Activated CD4-positive, alpha-beta T cell treated with anti-CD3 and anti-CD28 coated beads for 36 hours (primary cell): ENCODE data around the gene KRTAP5-9. TPM values are rescaled to one million over a fixed set of nuclear protein-coding genes. Genes with fewer than 3 reads are reported as not detected.
"Not testable (repeated sequence)": the region's sequence is repeated elsewhere in the genome, so short reads cannot be mapped to it uniquely, and the experiment has no call there.

Source experiments
- ATAC-seq: fragments of 200-7000 bp; cut with Tn5 transposase; one replicate; pipeline ENCODE4 v1.10.0; 2021; ENCODE audit warnings: mild to moderate bottlenecking, moderate library complexity
- CTCF ChIA-PET: fragments of 350-600 bp; sonication (Branson Sonifier 250); formaldehyde crosslinking; loops from one replicate; lab custom pipeline; 2021; ENCODE audit warnings: antibody characterized with exemption; lab: Charles Lee
- POLR2A ChIA-PET: fragments of 350-600 bp; sonication (Branson Sonifier 250); formaldehyde crosslinking; loops from one replicate; lab custom pipeline; 2021; ENCODE audit warnings: antibody characterized with exemption, inconsistent platforms; lab: Charles Lee
- DNase-seq: peaks from one replicate; pipeline ENCODE4 v3.0.0-alpha.2; 2020
- H3K27ac Mint-ChIP-seq: one replicate; pipeline ENCODE4 v1.8.0; 2021; ENCODE audit warnings: mixed read lengths
- H3K27me3 Mint-ChIP-seq: one replicate; pipeline ENCODE4 v1.8.0; 2021; ENCODE audit warnings: mixed read lengths
- H3K36me3 Mint-ChIP-seq: one replicate; pipeline ENCODE4 v1.8.0; 2021; ENCODE audit warnings: low read depth, mixed read lengths
- H3K4me1 Mint-ChIP-seq: one replicate; pipeline ENCODE4 v1.8.0; 2021; ENCODE audit warnings: mixed read lengths
- H3K4me3 Mint-ChIP-seq: one replicate; pipeline ENCODE4 v1.8.0; 2021; ENCODE audit warnings: mild to moderate bottlenecking, moderate library complexity, mixed read lengths
- H3K9me3 Mint-ChIP-seq: one replicate; pipeline ENCODE4 v1.8.0; 2021; ENCODE audit warnings: low read depth, mixed read lengths
- intact Hi-C, 2 experiments: fragments of 100-400 bp; cut with DNase I in 1 of 2; cut with micrococcal nuclease in 1 of 2; formaldehyde crosslinking; loops; one replicate each; pipeline versions ENCODE4 v1.14.2 to v1.15.1; 2022 to 2024; cut with DNase I, micrococcal nuclease
- total RNA-seq, 2 experiments: library from RNA; stranded (reverse); gene quantifications; one replicate each; pipeline ENCODE4 v1.2.3, GENCODE V29; 2021

Gene KRTAP5-9
- total RNA-seq, 2 experiments from 2014 or later: 0.21 TPM; not detected in 1

- DNase-seq: no peak
- no peak for ATAC-seq
- POLR2A ChIA-PET: no interaction called here
Measured at GRCh38 chr11:71566081-71566620, 17.9 kb downstream of the KRTAP5-9 start.

GRCh38 chr11:71566626-71567599 is 18.7 kb downstream of the KRTAP5-9 start:
- H3K9me3 Mint-ChIP-seq, intact Hi-C loops, H3K36me3 Mint-ChIP-seq, CTCF ChIA-PET, DNase-seq, H3K4me3 Mint-ChIP-seq, POLR2A ChIA-PET, H3K27ac Mint-ChIP-seq, ATAC-seq, H3K4me1 Mint-ChIP-seq: not testable (repeated sequence)
- H3K27me3 Mint-ChIP-seq: peaks cover 35% of the 10 kb centered on the region

More at GRCh38 chr11:71566081-71566620, 17.9 kb downstream of the KRTAP5-9 start:
- H3K4me1 Mint-ChIP-seq: no peaks in the 10 kb centered on the region
- no peaks in the 10 kb centered on the region for H3K36me3 Mint-ChIP-seq
- no peak overlapping the region for H3K27ac Mint-ChIP-seq
- H3K4me3 Mint-ChIP-seq: no peak overlapping the region
- CTCF ChIA-PET: no interaction called here
- intact Hi-C loops: no loop called here
- no peaks in the 10 kb centered on the region for H3K9me3 Mint-ChIP-seq
- peaks cover 39% of the 10 kb centered on the region for H3K27me3 Mint-ChIP-seq

DNA sequence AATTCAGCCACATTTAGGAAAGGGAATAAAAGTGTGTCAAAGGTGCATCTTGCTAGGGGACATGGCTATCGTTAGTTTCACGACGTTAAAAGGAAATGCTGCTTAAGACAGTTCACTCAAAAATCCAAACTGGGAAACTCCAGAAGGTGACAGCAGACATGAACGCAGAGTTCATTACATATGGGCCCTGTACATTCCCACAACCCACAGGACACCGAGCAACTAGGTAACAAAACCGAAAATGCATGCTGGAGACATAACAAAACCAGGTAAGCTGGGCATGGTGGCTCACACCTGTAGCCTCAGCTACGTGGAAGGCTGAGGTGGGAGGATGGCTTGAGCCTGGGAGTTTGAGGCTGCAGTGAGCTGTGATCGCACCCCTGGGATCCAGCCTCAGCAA is 19.4 kb downstream of the KRTAP5-9 start:
- peaks cover 35% of the 10 kb centered on the region for H3K27me3 Mint-ChIP-seq
- H3K4me3 Mint-ChIP-seq, H3K27ac Mint-ChIP-seq, DNase-seq, H3K36me3 Mint-ChIP-seq, H3K4me1 Mint-ChIP-seq, H3K9me3 Mint-ChIP-seq, POLR2A ChIA-PET, CTCF ChIA-PET, ATAC-seq: not testable (repeated sequence)
- intact Hi-C loops: loop anchor here in 1 of 2 experiments (1.0 kb wide), 1 partner anchor 11 kb away; no protein-coding TSS in a partner anchor

- H3K9me3 Mint-ChIP-seq: no peaks in the 10 kb centered on the region
- no peak for ATAC-seq
- ChIA-PET POLR2A (no interaction called here), CTCF (no interaction called here)
- no peak overlapping the region for H3K27ac Mint-ChIP-seq
- no peak overlapping the region for H3K4me3 Mint-ChIP-seq
- no peak for DNase-seq
- intact Hi-C loops: loop anchor here in 1 of 2 experiments (1.0 kb wide), 1 partner anchor 9 kb away; no protein-coding TSS in a partner anchor
- peaks cover 27% of the 10 kb centered on the region for H3K27me3 Mint-ChIP-seq
- H3K36me3 Mint-ChIP-seq: no peaks in the 10 kb centered on the region
- no peaks in the 10 kb centered on the region for H3K4me1 Mint-ChIP-seq
Measured at GRCh38 chr11:71568704-71569349, 20.6 kb downstream of the KRTAP5-9 start.

DNA sequence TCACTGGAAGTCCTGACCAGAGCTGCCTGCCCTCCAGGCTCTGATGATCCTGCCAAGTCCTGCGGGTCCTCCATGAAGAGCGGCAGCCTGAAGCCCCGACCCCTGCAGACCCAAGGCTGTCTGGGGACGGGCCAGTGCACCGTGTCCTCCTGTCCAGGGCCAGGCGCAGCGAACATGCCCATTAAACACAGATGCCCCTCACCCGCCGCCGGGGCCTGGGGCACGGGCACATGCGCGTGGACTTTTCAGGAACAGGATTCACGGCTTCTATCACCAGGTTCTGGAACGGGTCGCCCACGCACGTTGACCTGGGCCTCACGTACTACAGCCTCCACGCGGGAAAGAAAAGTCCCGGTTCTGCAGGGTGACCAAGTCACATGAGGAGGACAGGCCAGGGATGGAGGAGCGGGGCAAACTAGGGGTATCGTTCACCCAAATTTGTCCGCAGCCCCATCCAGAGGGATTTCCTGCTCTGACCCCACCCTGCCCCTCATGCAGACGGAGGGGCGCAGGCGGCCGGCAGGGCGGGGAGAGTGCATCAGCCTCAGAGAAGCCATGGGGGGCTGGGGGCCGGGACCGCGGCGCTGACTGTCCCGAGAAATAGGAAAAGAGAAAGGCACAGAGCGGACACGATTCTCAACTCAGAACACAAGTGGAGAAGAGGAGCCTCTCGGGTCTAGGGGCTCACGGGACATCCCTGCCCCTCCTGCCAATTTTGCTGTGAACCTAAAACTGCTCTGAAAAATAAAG is 23.1 kb downstream of the KRTAP5-9 start:
- POLR2A ChIA-PET, H3K4me3 Mint-ChIP-seq, ATAC-seq, H3K9me3 Mint-ChIP-seq, H3K27ac Mint-ChIP-seq, DNase-seq, H3K36me3 Mint-ChIP-seq, intact Hi-C loops, H3K4me1 Mint-ChIP-seq: not testable (repeated sequence)
- CTCF ChIA-PET: interaction anchor here (0.6 kb wide), 1 partner anchor 21 kb away, joined by 4 read pairs; no protein-coding TSS in a partner anchor
- H3K27me3 Mint-ChIP-seq: peaks cover 21% of the 10 kb centered on the region

- H3K4me3 Mint-ChIP-seq: no peak overlapping the region
- no peaks in the 10 kb centered on the region for H3K9me3 Mint-ChIP-seq
- H3K27ac Mint-ChIP-seq: no peak overlapping the region
- intact Hi-C loops: no loop called here
- H3K4me1 Mint-ChIP-seq: no peaks in the 10 kb centered on the region
- H3K27me3 Mint-ChIP-seq: peaks cover 12% of the 10 kb centered on the region
- ChIA-PET POLR2A (no interaction called here), CTCF (no interaction called here)
- ATAC-seq: no peak
- no peaks in the 10 kb centered on the region for H3K36me3 Mint-ChIP-seq
- DNase-seq: no peak
Measured at GRCh38 chr11:71572811-71573210, 24.6 kb downstream of the KRTAP5-9 start.

DNA sequence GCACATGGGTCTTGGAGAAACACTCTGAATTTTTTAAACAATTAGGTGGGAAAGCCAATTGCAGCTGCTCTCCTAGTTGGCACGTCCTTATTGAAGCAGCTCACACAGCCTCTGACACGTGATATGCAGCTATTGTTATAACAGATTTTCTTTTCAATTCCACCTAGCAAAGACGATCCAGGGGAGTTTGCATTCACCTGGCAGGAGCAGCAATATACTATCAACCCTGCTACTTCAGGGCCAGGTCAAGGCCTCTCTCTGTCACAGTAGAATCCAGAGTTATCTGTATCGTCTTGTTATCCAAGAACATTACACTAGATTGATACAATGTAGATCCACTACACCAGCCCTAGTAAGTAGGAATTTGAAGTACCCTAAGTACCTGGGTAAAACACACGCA is 26.2 kb downstream of the KRTAP5-9 start:
- DNase-seq (no peak), ATAC-seq (no peak)
- H3K4me1 Mint-ChIP-seq: no peaks in the 10 kb centered on the region
- H3K36me3 Mint-ChIP-seq: no peaks in the 10 kb centered on the region
- CTCF ChIA-PET: interaction anchor here (0.9 kb wide), 1 partner anchor 22 kb away, joined by 3 read pairs; no protein-coding TSS in a partner anchor
- no peaks in the 10 kb centered on the region for H3K9me3 Mint-ChIP-seq
- H3K4me3 Mint-ChIP-seq: no peak overlapping the region
- POLR2A ChIA-PET: no interaction called here
- H3K27me3 Mint-ChIP-seq: peaks cover 10% of the 10 kb centered on the region
- intact Hi-C loops: no loop called here
- no peak overlapping the region for H3K27ac Mint-ChIP-seq

- Mint-ChIP-seq H3K27me3 (peaks cover 9% of the 10 kb centered on the region), H3K27ac (no peak overlapping the region), H3K9me3 (no peaks in the 10 kb centered on the region), H3K4me1 (peaks cover 2% of the 10 kb centered on the region), H3K4me3 (no peak overlapping the region), H3K36me3 (no peaks in the 10 kb centered on the region)
- POLR2A ChIA-PET: no interaction called here
- intact Hi-C loops: no loop called here
- CTCF ChIA-PET: no interaction called here
- DNase-seq (no peak), ATAC-seq (no peak)
Measured at GRCh38 chr11:71575723-71576424, 27.7 kb downstream of the KRTAP5-9 start.

DNA sequence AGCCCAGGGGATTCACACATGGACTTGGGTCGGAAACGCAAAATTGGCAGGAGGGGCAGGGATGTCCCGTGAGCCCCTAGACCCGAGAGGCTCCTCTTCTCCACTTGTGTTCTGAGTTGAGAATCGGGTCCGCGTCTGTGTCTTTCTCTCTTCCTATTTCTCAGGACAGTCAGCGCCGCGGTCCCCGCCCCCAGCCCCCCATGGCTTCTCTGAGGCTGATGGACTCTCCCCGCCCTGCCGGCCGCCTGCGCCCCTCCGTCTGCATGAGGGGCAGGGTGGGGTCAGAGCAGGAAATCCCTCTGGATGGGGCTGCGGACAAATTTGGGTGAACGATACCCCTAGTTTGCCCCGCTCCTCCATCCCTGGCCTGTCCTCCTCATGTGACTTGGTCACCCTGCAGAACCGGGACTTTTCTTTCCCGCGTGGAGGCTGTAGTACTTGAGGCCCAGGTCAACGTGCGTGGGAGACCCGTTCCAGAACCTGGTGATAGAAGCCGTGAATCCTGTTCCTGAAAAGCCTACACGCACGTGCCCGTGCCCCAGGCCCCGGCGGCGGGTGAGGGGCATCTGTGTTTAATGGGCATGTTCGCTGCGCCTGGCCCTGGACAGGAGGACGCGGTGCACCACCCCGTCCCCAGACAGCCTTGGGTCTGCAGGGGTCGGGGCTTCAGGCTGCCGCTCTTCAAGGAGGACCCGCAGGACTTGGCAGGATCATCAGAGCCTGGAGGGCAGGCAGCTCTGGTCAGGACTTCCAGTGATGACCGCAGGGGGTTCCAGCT is 28.7 kb downstream of the KRTAP5-9 start:
- H3K27ac Mint-ChIP-seq, ATAC-seq, H3K36me3 Mint-ChIP-seq, CTCF ChIA-PET, intact Hi-C loops, DNase-seq, POLR2A ChIA-PET, H3K4me1 Mint-ChIP-seq, H3K4me3 Mint-ChIP-seq, H3K9me3 Mint-ChIP-seq: not testable (repeated sequence)
- H3K27me3 Mint-ChIP-seq: peaks cover 19% of the 10 kb centered on the region

DNA sequence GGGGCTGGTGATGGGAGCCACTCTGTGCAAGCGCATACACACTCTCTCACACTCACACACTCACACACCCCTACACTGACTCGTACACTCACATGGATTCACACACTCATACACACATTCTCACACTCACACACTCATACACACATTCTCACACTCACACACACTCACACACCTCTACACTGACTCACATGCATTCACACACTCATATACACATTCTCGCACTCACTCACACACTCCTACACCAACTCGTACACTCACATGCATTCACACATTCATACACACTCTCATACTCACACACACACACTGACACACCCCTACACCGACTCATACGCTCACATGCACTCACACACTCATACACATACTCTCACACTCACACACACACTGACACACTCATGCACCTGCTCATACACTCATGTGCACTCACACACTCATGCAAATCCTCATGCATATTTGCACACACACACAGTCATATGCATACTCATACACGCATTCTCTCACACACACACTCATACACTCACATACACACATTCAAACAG is 29.3 kb downstream of the KRTAP5-9 start:
- Mint-ChIP-seq H3K36me3 (no peaks in the 10 kb centered on the region), H3K4me1 (peaks cover 2% of the 10 kb centered on the region), H3K27ac (no peak overlapping the region), H3K4me3 (no peak overlapping the region), H3K27me3 (peaks cover 22% of the 10 kb centered on the region), H3K9me3 (no peaks in the 10 kb centered on the region)
- intact Hi-C loops: loop anchor here in 1 of 2 experiments (1.0 kb wide), 1 partner anchor 9 kb away; no protein-coding TSS in a partner anchor
- ATAC-seq (no peak), DNase-seq (no peak)
- POLR2A ChIA-PET: no interaction called here
- CTCF ChIA-PET: no interaction called here
